HG03432 (cell line): ENCODE measurements around the gene AHCYL1.
"Not testable (repeated sequence)": the region's sequence is repeated elsewhere in the genome, so short reads cannot be mapped to it uniquely, and the experiment has no call there.

Source experiments
- ATAC-seq: cut with Tn5 transposase; IDR thresholded peaks from one replicate; pipeline ENCODE4 v1.9.1; 2021; ENCODE audit warnings: mild to moderate bottlenecking, moderate library complexity; ENCODE audit not compliant: unreplicated experiment

The AHCYL1 gene

GRCh38 chr1:109984456-109985246, at the start of gene AHCYL1:
Gene AHCYL1 (plus strand): TSS chr1:109984765. CDS start chr1:109985053, 288 bp downstream.
- peak; percentile 99 for ATAC-seq

GRCh38 chr1:109935451-109935900, 49.1 kb upstream of the AHCYL1 start:
- ATAC-seq: no peak

GRCh38 chr1:109937738-109938137, 46.8 kb upstream of the AHCYL1 start:
- no peak for ATAC-seq

GRCh38 chr1:109938556-109938955, 46.0 kb upstream of the AHCYL1 start:
- ATAC-seq: no peak

GRCh38 chr1:109942434-109942833, 42.1 kb upstream of the AHCYL1 start:
- no peak for ATAC-seq

- no peak for ATAC-seq
These were observed 40.0 kb upstream of the AHCYL1 start for GRCh38 chr1:109944541-109944940.

- ATAC-seq: no peak
These were observed 38.1 kb upstream of the AHCYL1 start for GRCh38 chr1:109946511-109946910.

GRCh38 chr1:109947582-109948284, 36.8 kb upstream of the AHCYL1 start:
- ATAC-seq: no peak

- no peak for ATAC-seq
These were observed 36.3 kb upstream of the AHCYL1 start for GRCh38 chr1:109948285-109948630.

- ATAC-seq: no peak
These were observed 34.5 kb upstream of the AHCYL1 start for GRCh38 chr1:109950038-109950437.

GRCh38 chr1:109950509-109950908, 34.1 kb upstream of the AHCYL1 start:
- ATAC-seq: no peak

GRCh38 chr1:109951501-109951900, 33.1 kb upstream of the AHCYL1 start:
- not testable (repeated sequence) for ATAC-seq

GRCh38 chr1:109954041-109954512, 30.5 kb upstream of the AHCYL1 start:
- no peak for ATAC-seq

GRCh38 chr1:109959632-109959973, 25.0 kb upstream of the AHCYL1 start:
- ATAC-seq: no peak

- no peak for ATAC-seq
These were observed 24.4 kb upstream of the AHCYL1 start for GRCh38 chr1:109959974-109960744.

GRCh38 chr1:109960745-109961094, 23.8 kb upstream of the AHCYL1 start:
- no peak for ATAC-seq

- ATAC-seq: no peak
These were observed 20.7 kb upstream of the AHCYL1 start for GRCh38 chr1:109963864-109964263.

- no peak for ATAC-seq
These were observed 15.3 kb upstream of the AHCYL1 start for GRCh38 chr1:109969146-109969829.

- no peak for ATAC-seq
These were observed 14.7 kb upstream of the AHCYL1 start for GRCh38 chr1:109969907-109970306.

- ATAC-seq: no peak
These were observed 13.0 kb upstream of the AHCYL1 start for GRCh38 chr1:109971559-109971958.

- no peak for ATAC-seq
These were observed 10.4 kb upstream of the AHCYL1 start for GRCh38 chr1:109974191-109974590.
